SU-DHL-6 (cell line): ENCODE results near the gene HLA-F.

Experiments used
- CTCF ChIP-seq: fragments of 200-600 bp; sonication (generic); IDR thresholded peaks from one replicate; pipeline ENCODE4 v1.5.1; 2017; ENCODE audit warnings: antibody characterized with exemption, mild to moderate bottlenecking, low read length, moderate library complexity; ENCODE audit not compliant: insufficient read depth, poor library complexity, severe bottlenecking
- EZH2phosphoT487 ChIP-seq: fragments of 200-600 bp; sonication (generic), shearing (Covaris generic); conservative IDR thresholded peaks from 2 replicates; pipeline ENCODE4 v1.6.1; 2018; ENCODE audit warnings: mild to moderate bottlenecking, antibody characterized with exemption, low read length, moderate library complexity, mixed read lengths

GRCh38 chr6:29726001-29726400 is 2.8 kb downstream of the HLA-F start:
- TF ChIP-seq CTCF (no peak), EZH2phosphoT487 (no peak)
